Esophagus squamous epithelium (tissue), 4 donors: Measurements from ENCODE around the gene MPG.

ENCODE experiments used
- CTCF ChIP-seq, 6 experiments: fragments of 450-650 bp in 4 of 6; fragments of 200-600 bp in 2 of 6; sonication (generic) in 2 of 6; IDR thresholded peaks; one replicate each; pipeline ENCODE4 v1.5.1; 2016 to 2019; ENCODE audit warnings: antibody characterized with exemption in 6 of 6, mild to moderate bottlenecking in 4 of 6, moderate library complexity in 4 of 6
- POLR2A ChIP-seq, 4 donors: fragments of 450-650 bp; IDR thresholded peaks; one replicate each; pipeline ENCODE4 v1.6.1; 2017; ENCODE audit warnings: antibody characterized with exemption in 4 of 4, mild to moderate bottlenecking in 4 of 4, moderate library complexity in 3 of 4

- TF ChIP-seq CTCF (IDR thresholded peaks at IDR 0.05), result no peak
- no peak for TF ChIP-seq POLR2A (IDR thresholded peaks at IDR 0.05)
These were observed 36.5 kb upstream of the MPG start for GRCh38 chr16:41439-42068.
